ENCODE measurements around the gene RREB1. TPM values are rescaled to one million over a fixed set of nuclear protein-coding genes. Genes with fewer than 3 reads are reported as not detected.

The RREB1 gene
- total RNA-seq, 1 experiment from 2014 or later: 51.1 TPM

DNA sequence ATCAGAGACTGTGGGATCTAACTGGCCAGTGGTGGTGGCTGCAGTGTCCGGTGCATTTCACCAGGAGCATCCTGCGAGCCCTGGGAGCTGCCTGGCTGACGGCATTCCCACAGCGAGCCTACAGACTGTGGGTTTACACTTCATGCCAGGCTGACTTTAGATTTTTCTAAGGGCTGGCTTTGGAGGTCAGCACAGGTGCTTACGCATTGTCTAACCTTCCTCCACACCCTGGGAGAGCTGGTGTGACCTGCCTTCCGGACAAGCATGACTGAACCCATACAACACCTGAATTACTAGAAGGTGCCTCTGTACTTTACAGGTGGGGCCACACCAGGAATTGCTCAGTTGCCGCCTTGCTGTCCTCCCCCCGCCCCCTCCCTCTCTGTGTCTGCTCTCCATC, 96.2 kb downstream of the RREB1 start:
- no peak overlapping the region for H3K27ac Mint-ChIP-seq (ENCODE audit: unreplicated experiment)
- Histone ChIP-seq H3K36me3 (ENCODE audit: control insufficient read depth, insufficient read depth, low read length) (peaks cover 2% of the 10 kb centered on the region; the same call in 1 of the 2 replicates), H3K9me3 (no peaks in the 10 kb centered on the region), H3K4me3 (ENCODE audit: low read depth, low read length) (no peak overlapping the region), H3K4me1 (peaks cover 8% of the 10 kb centered on the region), H3K27me3 (replicated peaks; ENCODE audit: control insufficient read depth, insufficient read depth, low read length) (no peaks in the 10 kb centered on the region)
- intact Hi-C loops (cut with micrococcal nuclease; ENCODE audit: unreplicated experiment): no loop called here
- H3K36me3 Mint-ChIP-seq (ENCODE audit: insufficient read depth, unreplicated experiment): peaks cover 33% of the 10 kb centered on the region
- H3K9me3 Mint-ChIP-seq (ENCODE audit: unreplicated experiment): no peaks in the 10 kb centered on the region
- H3K4me3 Mint-ChIP-seq (ENCODE audit: unreplicated experiment): no peak overlapping the region
- DNase-seq: no peak
- TF ChIP-seq, protein P1, sequence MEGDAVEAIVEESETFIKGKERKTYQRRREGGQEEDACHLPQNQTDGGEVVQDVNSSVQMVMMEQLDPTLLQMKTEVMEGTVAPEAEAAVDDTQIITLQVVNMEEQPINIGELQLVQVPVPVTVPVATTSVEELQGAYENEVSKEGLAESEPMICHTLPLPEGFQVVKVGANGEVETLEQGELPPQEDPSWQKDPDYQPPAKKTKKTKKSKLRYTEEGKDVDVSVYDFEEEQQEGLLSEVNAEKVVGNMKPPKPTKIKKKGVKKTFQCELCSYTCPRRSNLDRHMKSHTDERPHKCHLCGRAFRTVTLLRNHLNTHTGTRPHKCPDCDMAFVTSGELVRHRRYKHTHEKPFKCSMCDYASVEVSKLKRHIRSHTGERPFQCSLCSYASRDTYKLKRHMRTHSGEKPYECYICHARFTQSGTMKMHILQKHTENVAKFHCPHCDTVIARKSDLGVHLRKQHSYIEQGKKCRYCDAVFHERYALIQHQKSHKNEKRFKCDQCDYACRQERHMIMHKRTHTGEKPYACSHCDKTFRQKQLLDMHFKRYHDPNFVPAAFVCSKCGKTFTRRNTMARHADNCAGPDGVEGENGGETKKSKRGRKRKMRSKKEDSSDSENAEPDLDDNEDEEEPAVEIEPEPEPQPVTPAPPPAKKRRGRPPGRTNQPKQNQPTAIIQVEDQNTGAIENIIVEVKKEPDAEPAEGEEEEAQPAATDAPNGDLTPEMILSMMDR (IDR thresholded peaks at IDR 0.05; ENCODE audit: insufficient read depth in 1 of 2, low read depth in 1 of 2, low read length in 1 of 2, severe bottlenecking in 1 of 2, unreplicated experiment in 1 of 2): no peak
- no peaks in the 10 kb centered on the region for H3K27me3 Mint-ChIP-seq (ENCODE audit: insufficient read depth, unreplicated experiment)
- POLR2A ChIA-PET: no interaction called here
- H3K4me1 Mint-ChIP-seq (ENCODE audit: low read depth, unreplicated experiment): peaks cover 20% of the 10 kb centered on the region
- BruUV-seq (replicated peaks): no TSS peak
- CTCF ChIA-PET: no interaction called here

DNA sequence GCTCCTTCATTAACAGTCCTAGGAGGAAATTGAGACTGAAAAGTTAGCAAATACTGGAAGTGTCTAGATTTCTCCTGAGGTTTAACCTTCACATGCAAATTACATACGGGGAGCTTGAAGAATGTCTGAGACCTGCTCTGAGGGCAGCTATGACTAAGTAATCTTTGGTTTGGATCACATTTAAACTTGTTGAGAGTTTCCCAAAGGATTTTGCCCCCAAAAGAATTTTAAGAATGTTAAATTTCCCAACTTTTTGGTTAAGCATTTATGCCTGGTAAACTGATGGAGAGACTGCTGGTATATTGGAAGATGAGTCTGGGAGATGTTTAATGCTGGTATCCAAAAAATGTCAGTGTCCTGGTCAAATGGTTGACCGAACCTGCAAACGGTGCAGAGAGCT, 97.0 kb downstream of the RREB1 start:
- Mint-ChIP-seq H3K27ac (ENCODE audit: unreplicated experiment) (peak overlapping the region; percentile 32), H3K4me1 (ENCODE audit: low read depth, unreplicated experiment) (peaks cover 20% of the 10 kb centered on the region), H3K9me3 (ENCODE audit: unreplicated experiment) (no peaks in the 10 kb centered on the region), H3K27me3 (ENCODE audit: insufficient read depth, unreplicated experiment) (no peaks in the 10 kb centered on the region), H3K36me3 (ENCODE audit: insufficient read depth, unreplicated experiment) (peaks cover 33% of the 10 kb centered on the region), H3K4me3 (ENCODE audit: unreplicated experiment) (no peak overlapping the region)
- Histone ChIP-seq H3K27me3 (replicated peaks; ENCODE audit: control insufficient read depth, insufficient read depth, low read length) (no peaks in the 10 kb centered on the region), H3K9me3 (no peaks in the 10 kb centered on the region), H3K4me1 (peaks cover 8% of the 10 kb centered on the region), H3K4me3 (ENCODE audit: low read depth, low read length) (no peak overlapping the region), H3K36me3 (ENCODE audit: control insufficient read depth, insufficient read depth, low read length) (peaks cover 2% of the 10 kb centered on the region; the same call in 1 of the 2 replicates)
- TF ChIP-seq, protein P1 (IDR thresholded peaks at IDR 0.05; ENCODE audit: insufficient read depth in 1 of 2, low read depth in 1 of 2, low read length in 1 of 2, severe bottlenecking in 1 of 2, unreplicated experiment in 1 of 2): no peak
- no peak for DNase-seq
- POLR2A ChIA-PET: no interaction called here
- BruUV-seq (replicated peaks): no TSS peak
- CTCF ChIA-PET: no interaction called here
- intact Hi-C loops (cut with micrococcal nuclease; ENCODE audit: unreplicated experiment): no loop called here

DNA sequence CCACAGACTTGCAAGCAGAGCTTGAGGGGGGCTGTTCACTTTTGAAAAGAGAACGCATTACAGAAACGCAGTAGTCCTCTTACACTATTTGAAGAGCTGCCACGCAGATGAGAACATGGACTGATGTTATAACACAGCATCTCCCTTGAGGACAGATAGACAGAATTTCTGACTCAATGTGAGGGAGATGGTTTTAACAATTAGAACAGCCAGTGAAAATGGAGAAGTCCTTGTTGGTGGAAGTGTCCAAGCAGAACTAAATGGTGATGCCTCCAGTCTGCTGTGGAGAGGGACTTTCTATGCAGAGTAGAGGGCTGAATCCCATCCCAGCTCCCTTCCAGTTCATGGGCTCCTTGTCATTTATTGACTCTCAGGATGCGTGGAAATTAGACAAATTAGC, 100.0 kb downstream of the RREB1 start:
- Mint-ChIP-seq H3K9me3 (ENCODE audit: unreplicated experiment) (no peaks in the 10 kb centered on the region), H3K4me1 (ENCODE audit: low read depth, unreplicated experiment) (peaks cover 4% of the 10 kb centered on the region), H3K36me3 (ENCODE audit: insufficient read depth, unreplicated experiment) (peaks cover 33% of the 10 kb centered on the region), H3K27me3 (ENCODE audit: insufficient read depth, unreplicated experiment) (no peaks in the 10 kb centered on the region), H3K27ac (ENCODE audit: unreplicated experiment) (no peak overlapping the region), H3K4me3 (ENCODE audit: unreplicated experiment) (no peak overlapping the region)
- BruUV-seq (replicated peaks): no TSS peak
- H3K36me3 ChIP-seq (ENCODE audit: control insufficient read depth, insufficient read depth, low read length): peaks cover 7% of the 10 kb centered on the region
- ChIA-PET POLR2A (no interaction called here), CTCF (no interaction called here)
- intact Hi-C loops (cut with micrococcal nuclease; ENCODE audit: unreplicated experiment): no loop called here
- no peaks in the 10 kb centered on the region for H3K4me1 ChIP-seq
- TF ChIP-seq, protein P1 (IDR thresholded peaks at IDR 0.05; ENCODE audit: insufficient read depth in 1 of 2, low read depth in 1 of 2, low read length in 1 of 2, severe bottlenecking in 1 of 2, unreplicated experiment in 1 of 2): no peak
- H3K27me3 ChIP-seq (replicated peaks; ENCODE audit: control insufficient read depth, insufficient read depth, low read length): no peaks in the 10 kb centered on the region
- H3K4me3 ChIP-seq (ENCODE audit: low read depth, low read length): no peak overlapping the region
- no peak for DNase-seq
- H3K9me3 ChIP-seq: no peaks in the 10 kb centered on the region

All from Caco-2 (cell line).